Measurements from ENCODE around the gene CRB1.

DNA sequence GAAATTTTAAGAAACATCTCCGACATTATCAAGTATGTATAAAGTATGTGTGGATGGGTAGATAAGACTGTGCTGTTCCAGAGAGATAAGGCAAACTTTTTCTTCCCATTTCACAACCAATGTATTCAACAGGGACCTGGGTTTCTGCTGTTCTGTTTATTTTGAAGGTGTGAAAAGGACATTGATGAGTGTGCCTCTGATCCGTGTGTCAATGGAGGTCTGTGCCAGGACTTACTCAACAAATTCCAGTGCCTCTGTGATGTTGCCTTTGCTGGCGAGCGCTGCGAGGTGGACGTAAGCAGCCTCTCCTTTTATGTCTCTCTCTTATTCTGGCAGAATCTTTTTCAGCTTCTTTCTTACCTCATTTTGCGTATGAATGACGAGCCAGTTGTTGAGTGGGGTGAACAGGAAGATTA, 174.0 kb downstream of the CRB1 start:
- TF ChIP-seq POLR2A (IDR thresholded peaks at IDR 0.05; ENCODE audit: low read depth, low read length), result no peak
- TF ChIP-seq POLR2AphosphoS5 (IDR thresholded peaks at IDR 0.05; ENCODE audit: low read depth, low read length), result no peak
